NCI-H748 (cell line): ENCODE results near the gene SPATA31A5.
"Not testable (repeated sequence)": the region's sequence is repeated elsewhere in the genome, so short reads cannot be mapped to it uniquely, and the experiment has no call there.

ENCODE experiments used
- DNase-seq: peaks from one replicate; lab custom pipeline; 2025; ENCODE audit not compliant: unreplicated experiment; lab: John Stamatoyannopoulos, UW

Gene SPATA31A5

DNA sequence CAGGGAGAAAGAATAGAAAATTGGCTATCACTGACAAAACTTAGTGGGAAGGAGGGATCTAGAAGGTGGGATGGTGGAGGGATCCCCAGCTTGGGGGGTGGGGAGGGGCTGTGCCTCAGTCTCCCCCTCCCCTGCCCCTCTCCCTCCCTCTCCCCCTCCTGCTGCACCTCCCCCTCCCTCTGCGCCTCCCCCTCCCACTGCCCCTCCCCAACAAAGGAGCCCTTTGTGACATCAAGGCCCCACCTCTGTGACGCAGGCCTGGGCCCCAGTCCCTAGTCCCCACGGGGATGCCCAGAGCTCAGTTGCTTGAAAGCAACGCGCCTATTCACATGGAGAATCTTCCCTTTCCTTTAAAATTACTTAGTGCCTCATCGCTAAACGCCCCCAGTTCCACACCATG, at the start of gene SPATA31A5:
Gene SPATA31A5 (plus strand): TSS at position 301 of the 400 bp plus-strand sequence. CDS start 29 bp downstream, at position 330.
- not testable (repeated sequence) for DNase-seq

DNA sequence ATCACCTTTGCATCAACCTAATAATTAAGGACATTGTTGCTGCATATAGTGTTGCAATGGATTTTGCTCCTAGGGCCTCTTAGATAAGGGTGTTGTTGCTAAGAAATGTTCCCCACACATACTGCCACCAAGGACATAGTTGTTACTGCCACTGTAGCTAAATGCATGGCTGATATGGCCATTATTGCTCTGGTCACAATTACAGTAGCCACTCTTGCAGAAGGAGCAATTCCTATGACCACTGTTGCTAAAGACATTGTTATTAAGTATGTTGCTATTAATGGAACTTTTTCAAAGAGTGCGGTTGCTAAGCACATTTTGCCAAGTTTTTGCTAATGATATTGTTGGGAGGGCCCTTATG, 48.8 kb downstream of the SPATA31A5 start:
- not testable (repeated sequence) for DNase-seq

DNA sequence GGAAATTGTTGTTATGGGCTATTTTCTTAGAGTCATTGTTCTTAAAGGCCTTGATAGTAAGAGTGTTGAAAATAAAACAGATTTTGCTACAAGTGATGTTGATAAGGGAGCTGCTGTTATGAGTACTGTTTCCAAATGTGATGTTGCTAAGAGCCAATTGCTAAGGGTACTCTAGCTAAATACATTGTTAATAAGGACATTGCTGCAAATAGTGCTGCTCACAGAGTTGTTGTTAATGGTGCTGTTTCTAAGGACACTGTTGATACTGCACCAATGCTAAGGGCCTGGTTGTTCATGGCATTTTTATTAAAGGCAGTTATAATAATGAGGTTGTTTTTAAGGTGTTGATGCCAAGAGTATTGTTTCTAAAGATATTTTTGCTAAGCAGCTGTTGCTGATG, 52.2 kb downstream of the SPATA31A5 start:
- not testable (repeated sequence) for DNase-seq
